Endometrial microvascular endothelial cells (primary cell): ENCODE results near the gene CPAMD8. TPM values are rescaled to one million over a fixed set of nuclear protein-coding genes. Genes with fewer than 3 reads are reported as not detected.
"Not testable (repeated sequence)": the region's sequence is repeated elsewhere in the genome, so short reads cannot be mapped to it uniquely, and the experiment has no call there.

Source experiments
- in situ Hi-C: cut with HindIII; loops from 2 replicates; pipeline ENCODE4 v1.10.0; 2017; ENCODE audit warnings: low sequenced_read_pairs, low pct_unique_long_range_greater_than_20kb; ENCODE audit errors: inconsistent ontology term
- total RNA-seq: library from RNA; depleted of rRNA; stranded (reverse); fragments of >200 nt; gene quantifications from one replicate; pipeline ENCODE4 v1.2.3, GENCODE V29; 2015; ENCODE audit errors: inconsistent ontology term

CPAMD8 gene
- total RNA-seq, 1 donor from 2014 or later, result 0.46 TPM

- in situ Hi-C loops, result no loop called here
Observed at GRCh38 chr19:16957855-16958254, 68.8 kb downstream of the CPAMD8 start.

- in situ Hi-C loops, result no loop called here
Observed at GRCh38 chr19:16957151-16957701, 69.4 kb downstream of the CPAMD8 start.

- in situ Hi-C loops, result no loop called here
Observed at GRCh38 chr19:16955161-16955560, 71.4 kb downstream of the CPAMD8 start.

DNA sequence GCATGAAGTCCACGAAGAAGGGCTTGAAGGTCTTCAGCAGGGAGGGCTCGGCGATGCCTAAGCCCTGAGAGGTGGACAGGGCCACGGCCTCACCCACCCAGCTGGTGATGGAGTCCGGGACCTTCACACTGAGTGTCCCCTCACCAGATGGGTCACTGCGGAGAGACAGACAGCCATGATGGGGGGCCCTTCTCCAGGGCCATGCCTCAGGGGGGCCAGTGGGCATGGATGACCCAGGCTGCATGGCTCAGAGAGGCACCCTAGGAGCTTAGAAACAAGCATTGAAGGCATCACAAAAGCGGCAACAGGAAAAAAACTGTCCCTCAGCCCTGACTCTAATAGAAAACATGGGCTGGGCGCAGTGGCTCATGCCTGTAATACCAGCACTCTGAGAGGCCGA is 74.6 kb downstream of the CPAMD8 start:
- in situ Hi-C loops, result no loop called here

- in situ Hi-C loops, result no loop called here
Observed at GRCh38 chr19:16951529-16951928, 75.1 kb downstream of the CPAMD8 start.

DNA sequence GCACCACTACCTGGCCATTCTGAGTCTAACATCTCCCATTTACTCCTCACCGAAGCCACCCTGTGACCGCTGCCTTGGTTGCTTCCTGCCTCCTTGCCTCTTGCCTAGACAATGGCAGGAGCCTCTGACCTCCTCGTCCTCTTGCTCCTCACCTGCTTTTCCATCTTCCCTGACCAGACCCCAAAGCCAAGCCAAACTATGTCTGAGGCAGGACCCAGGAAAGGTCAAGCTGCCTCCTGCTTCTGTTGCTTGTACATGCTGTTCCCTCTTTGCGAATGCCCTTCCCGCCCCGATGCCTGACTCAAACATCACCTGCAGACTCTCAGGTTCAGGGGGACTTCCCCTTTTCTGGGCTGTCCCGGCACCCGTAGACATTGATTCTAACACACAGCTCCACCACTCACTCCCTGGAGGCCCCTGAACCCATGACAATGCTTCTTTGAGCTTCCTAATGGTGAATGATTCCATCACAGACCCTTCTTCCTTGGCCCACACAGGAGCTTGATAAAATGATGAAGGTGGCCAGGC is 77.0 kb downstream of the CPAMD8 start:
- in situ Hi-C loops, result no loop called here

DNA sequence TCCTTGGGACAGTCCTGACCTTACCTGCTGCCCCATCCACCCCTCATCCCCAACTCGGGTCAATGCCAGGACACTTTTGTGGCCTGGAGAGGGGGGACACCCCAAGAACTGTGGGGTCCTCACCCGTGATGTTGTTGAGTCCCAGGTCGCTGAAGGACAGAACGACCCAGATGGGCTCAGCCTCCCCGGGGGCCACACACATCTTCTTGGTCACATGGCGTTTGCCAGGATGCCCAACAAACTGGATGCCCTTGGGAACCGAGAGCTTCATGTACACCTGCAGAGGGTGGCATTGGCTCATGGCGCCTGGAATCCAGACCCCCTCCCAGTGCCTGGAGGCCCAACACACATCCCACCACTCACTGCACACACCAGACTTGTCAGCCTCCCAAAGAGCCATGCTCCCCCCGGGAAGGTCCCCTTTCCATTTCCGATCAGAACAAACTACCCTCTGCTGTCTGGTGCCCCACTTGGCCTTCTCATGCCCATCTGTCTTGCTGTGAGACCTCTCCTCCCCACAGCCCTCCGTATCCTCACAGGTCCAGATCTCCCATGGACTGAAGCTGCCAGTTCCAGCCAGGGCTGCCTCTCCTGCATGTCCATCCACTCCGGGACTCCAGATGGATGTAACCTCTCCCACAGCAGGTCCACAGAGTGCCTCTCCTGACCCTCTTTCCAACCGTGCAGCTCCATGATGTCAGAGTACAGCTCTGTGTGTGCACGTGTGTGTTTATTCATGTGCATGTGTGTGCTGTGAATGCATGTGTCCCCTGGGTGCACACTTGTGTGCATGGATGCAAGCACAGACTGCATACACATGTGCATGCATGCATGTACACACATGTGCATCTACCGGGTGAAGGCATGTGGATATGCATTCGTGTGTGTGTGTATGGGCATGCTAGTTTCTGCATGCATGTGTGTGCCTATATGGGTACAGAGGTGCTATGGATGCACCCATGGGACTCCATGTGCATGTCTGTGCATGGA is 79.4 kb downstream of the CPAMD8 start:
- in situ Hi-C loops, result no loop called here

DNA sequence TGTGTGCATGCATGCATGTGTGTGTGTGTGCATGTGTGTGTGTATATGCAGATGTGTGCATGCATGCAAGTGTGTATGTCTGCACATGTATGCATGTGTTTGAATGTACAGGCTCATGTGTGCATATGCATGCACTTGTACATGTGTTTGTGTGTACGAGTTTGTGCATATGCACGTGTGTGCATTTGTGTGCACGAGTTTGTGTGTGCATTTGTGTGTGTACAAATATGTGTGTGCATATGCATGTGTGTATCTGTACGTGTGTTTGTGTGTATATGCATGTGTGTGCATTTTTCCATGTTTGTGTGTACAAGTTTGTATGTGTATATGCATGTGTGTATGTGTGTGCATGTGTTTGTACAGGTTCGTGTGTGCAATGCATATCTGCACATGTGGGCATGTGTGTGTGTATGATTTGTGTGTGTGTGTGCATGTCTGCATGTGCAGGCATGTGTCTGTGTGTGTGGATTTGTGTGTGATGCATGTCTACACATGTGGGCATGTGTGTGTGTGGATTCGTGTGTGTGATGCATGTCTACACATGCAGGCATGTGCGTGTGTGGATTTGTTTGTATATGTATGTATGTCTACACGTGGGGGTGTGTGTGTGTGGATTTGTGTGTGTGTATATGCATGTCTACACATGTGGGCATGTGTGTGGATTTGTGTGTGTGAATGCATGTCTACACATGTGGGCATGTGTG is 80.7 kb downstream of the CPAMD8 start:
- in situ Hi-C loops, result no loop called here

DNA sequence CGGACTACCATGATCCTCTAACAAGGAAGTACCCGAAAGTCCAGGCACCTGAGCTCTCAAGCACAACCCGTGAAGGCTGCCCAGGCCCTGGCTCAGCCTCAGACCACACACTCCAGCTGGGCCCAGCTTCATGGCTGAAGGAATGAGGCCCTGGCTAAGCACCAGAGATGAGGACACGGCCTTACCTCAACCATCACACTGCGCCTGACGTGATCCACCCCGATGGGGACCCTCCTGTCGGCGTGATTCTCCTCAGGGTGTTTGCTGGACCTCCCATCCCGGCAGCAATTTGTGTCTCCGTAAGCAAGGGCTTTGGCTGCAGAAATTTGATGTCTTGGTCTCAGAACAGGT is 81.3 kb downstream of the CPAMD8 start:
- in situ Hi-C loops, result no loop called here

- in situ Hi-C loops, result no loop called here
Observed at GRCh38 chr19:16944626-16945363, 81.8 kb downstream of the CPAMD8 start.

GRCh38 chr19:16943942-16944625 is 82.5 kb downstream of the CPAMD8 start:
- in situ Hi-C loops, result no loop called here

DNA sequence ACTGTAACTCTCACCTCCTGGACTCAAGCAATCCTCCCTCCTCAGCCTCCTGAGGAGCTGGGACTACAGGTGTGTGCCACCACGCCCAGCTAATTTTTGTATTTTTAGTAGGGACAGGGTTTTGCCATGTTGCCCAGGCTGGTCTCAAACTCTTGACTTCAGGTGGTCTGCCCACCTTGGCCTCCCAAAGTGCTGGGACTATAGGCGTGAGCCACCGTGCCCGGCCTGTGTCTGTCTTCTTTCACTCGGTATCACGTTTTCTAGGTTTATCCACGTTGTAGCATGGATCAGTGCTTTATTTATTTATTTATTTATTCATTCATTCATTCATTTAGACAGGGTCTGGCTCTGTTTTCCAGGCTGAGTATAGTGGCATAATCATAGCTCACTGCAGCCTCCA is 83.5 kb downstream of the CPAMD8 start:
- in situ Hi-C loops, result not testable (repeated sequence)

DNA sequence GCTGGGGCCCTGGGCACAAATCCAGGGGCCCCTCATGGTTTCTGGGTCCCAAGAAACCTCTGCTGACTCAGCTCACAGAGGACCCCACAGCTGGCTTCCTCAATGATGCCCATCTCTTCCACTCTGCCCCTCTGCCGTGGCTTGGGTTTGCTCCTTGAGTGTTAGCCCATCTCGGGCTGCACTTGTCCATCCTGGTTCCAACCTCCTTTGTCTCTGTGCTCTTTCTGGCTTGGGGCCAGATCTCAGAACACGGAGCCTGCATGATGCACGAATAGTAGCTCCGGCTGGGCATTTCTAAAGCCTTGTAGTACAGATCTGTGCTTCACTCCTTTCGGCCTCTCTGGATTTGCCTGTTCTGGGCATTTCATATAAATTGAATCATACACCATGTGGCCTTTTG is 84.0 kb downstream of the CPAMD8 start:
- in situ Hi-C loops, result no loop called here

DNA sequence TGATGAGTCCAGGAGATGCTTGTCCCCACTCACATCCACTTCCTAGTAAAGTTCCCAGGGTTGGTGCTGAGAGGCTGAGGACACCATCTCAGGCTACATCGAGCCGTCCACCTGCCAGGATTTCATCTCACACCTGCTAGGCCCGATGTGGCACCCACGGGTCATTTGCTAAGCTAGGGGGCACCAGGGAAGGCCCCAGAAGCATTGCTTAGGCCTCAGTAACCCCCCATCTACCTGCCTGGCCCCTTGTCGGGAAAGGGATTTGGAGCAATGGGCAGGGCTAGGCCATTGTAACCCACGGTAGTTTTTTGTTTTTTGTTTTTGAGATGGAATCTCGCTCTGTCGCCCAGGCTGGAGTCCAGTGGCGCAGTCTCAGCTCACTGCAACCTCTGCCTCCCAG is 86.0 kb downstream of the CPAMD8 start:
- in situ Hi-C loops, result no loop called here

DNA sequence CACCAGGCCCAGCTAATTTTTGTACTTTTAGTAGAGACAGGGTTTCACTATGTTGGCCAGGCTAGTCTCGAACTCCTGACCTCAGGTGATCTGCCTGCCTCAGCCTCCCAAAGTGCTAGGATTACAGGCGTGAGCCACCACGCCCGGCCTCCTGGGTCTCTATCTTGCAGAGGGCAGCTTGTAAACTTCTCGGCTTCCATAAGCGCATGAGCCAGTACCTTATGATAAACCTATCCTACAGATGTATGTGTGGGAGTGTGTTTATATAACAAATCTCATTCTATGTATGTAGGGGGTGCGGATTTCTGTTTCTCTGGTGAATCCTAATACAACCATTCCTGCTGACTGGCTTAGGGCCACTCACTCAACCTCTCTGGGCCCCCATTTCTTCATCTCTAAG is 86.5 kb downstream of the CPAMD8 start:
- in situ Hi-C loops, result not testable (repeated sequence)

GRCh38 chr19:16938211-16938610 is 88.4 kb downstream of the CPAMD8 start:
- in situ Hi-C loops, result no loop called here

GRCh38 chr19:16937796-16938195 is 88.8 kb downstream of the CPAMD8 start:
- in situ Hi-C loops, result not testable (repeated sequence)

DNA sequence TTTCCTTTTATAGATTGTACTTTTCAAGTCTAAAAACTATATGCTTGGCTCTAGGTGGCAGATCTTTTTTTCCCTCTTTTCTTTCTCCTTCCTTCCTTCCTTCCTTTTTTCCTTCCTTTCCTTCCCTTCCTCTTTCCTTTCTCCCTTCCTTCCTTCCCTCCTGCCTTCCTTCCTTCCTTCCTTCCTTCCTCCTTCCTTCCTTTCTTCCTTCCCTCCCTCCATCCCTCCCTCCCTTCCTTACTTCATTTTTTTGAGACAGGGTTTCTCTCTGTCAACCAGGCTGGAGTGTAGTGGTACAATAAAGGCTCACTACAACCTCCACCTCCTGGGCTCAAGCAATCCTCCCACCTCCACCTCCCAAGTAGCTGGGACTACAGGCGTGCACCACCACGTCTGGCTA is 89.7 kb downstream of the CPAMD8 start:
- in situ Hi-C loops, result no loop called here
